ENCODE data around the gene CUL7. TPM values are rescaled to one million over a fixed set of nuclear protein-coding genes. Genes with fewer than 3 reads are reported as not detected.

CUL7 gene
- total RNA-seq, 1 donor from 2014 or later = 58.9 TPM

- Mint-ChIP-seq H3K4me1 (ENCODE audit: low read depth) (peaks cover 19% of the 10 kb centered on the region), H3K27ac (no peak overlapping the region), H3K4me3 (ENCODE audit: low read depth) (no peak overlapping the region), H3K27me3 (no peaks in the 10 kb centered on the region), H3K36me3 (ENCODE audit: insufficient read depth) (peaks cover 2% of the 10 kb centered on the region), H3K9me3 (ENCODE audit: low read depth) (no peaks in the 10 kb centered on the region)
- DNase-seq (ENCODE audit: low spot score, unreplicated experiment) = no peak
- TF ChIP-seq CTCF (IDR thresholded peaks at IDR 0.05; ENCODE audit: unreplicated experiment) = no peak
These were observed 63.7 kb downstream of the CUL7 start for GRCh38 chr6:42989923-42990322.

GRCh38 chr6:42988486-42989020 is 65.1 kb downstream of the CUL7 start:
- Mint-ChIP-seq H3K4me3 (ENCODE audit: low read depth) (no peak overlapping the region), H3K4me1 (ENCODE audit: low read depth) (peaks cover 24% of the 10 kb centered on the region), H3K27ac (no peak overlapping the region)

More at GRCh38 chr6:42988486-42989020, 65.1 kb downstream of the CUL7 start:
- no peak for TF ChIP-seq CTCF (IDR thresholded peaks at IDR 0.05; ENCODE audit: unreplicated experiment)
- Mint-ChIP-seq H3K36me3 (ENCODE audit: insufficient read depth) (peaks cover 2% of the 10 kb centered on the region), H3K27me3 (no peaks in the 10 kb centered on the region), H3K9me3 (ENCODE audit: low read depth) (no peaks in the 10 kb centered on the region)
- no peak for DNase-seq (ENCODE audit: low spot score, unreplicated experiment)

Other genes with a start within 250 kb of the CUL7 start
- 82.8 and 88.9 TPM in 2 replicates for gene RPL7L1, start 174.2 kb downstream of the CUL7 start, total RNA-seq
- not detected in 2 replicates for gene PTCRA, start 137.8 kb downstream of the CUL7 start, total RNA-seq
- 61.5 and 64.1 TPM in 2 replicates for gene CNPY3, start 124.4 kb downstream of the CUL7 start, total RNA-seq
- 1.3 and 1.7 TPM in 2 replicates for gene GNMT, start 93.1 kb downstream of the CUL7 start, total RNA-seq
- 29.8 and 32.3 TPM in 2 replicates for gene PEX6, start 74.7 kb downstream of the CUL7 start, total RNA-seq
- gene PPP2R5D, start 69.3 kb downstream of the CUL7 start, total RNA-seq = 52.2 and 53.6 TPM in 2 replicates
- gene MEA1, start 39.9 kb downstream of the CUL7 start, total RNA-seq = 64.0 and 68.4 TPM in 2 replicates
- 86.8 and 91.1 TPM in 2 replicates for gene KLHDC3, start 39.6 kb downstream of the CUL7 start, total RNA-seq
- gene RRP36, start 32.2 kb downstream of the CUL7 start, total RNA-seq = 60.6 and 62.4 TPM in 2 replicates
- 45.2 and 52.2 TPM in 2 replicates for gene MRPL2, start 5.6 kb upstream of the CUL7 start, total RNA-seq
- gene KLC4, start 5.8 kb upstream of the CUL7 start, total RNA-seq = 71.9 and 73.8 TPM in 2 replicates
- gene PTK7, start 22.5 kb upstream of the CUL7 start, total RNA-seq = 141 and 142 TPM in 2 replicates
- gene SRF, start 117.4 kb upstream of the CUL7 start, total RNA-seq = 29.1 and 30.3 TPM in 2 replicates
- 57.0 and 61.1 TPM in 2 replicates for gene CUL9, start 128.3 kb upstream of the CUL7 start, total RNA-seq
- gene DNPH1, start 175.6 kb upstream of the CUL7 start, total RNA-seq = 33.9 and 39.0 TPM in 2 replicates
- 1.4 and 1.7 TPM in 2 replicates for gene TTBK1, start 189.6 kb upstream of the CUL7 start, total RNA-seq
- not detected in 2 replicates for gene SLC22A7, start 244.4 kb upstream of the CUL7 start, total RNA-seq